Chondrocyte (in vitro differentiated cells): ENCODE results near the gene PDE5A. TPM values are rescaled to one million over a fixed set of nuclear protein-coding genes. Genes with fewer than 3 reads are reported as not detected.

ENCODE experiments used
- DNase-seq: peaks from one replicate; pipeline ENCODE4 v3.0.0; 2021; ENCODE audit warnings: mixed read lengths, low spot score
- H3K27ac Mint-ChIP-seq: one replicate; pipeline ENCODE4 v1.8.0; 2021; ENCODE audit warnings: mild to moderate bottlenecking, moderate library complexity, mixed read lengths; ENCODE audit not compliant: unreplicated experiment
- H3K27me3 Mint-ChIP-seq: 2 replicates; pipeline ENCODE4 v1.8.0; 2021; ENCODE audit warnings: low read depth, mixed read lengths
- H3K36me3 Mint-ChIP-seq: 2 replicates; pipeline ENCODE4 v1.8.0; 2021; ENCODE audit warnings: low read depth, mixed read lengths
- H3K4me1 Mint-ChIP-seq: 2 replicates; pipeline ENCODE4 v1.8.0; 2021; ENCODE audit warnings: low read depth, mild to moderate bottlenecking, mixed read lengths
- H3K4me3 Mint-ChIP-seq: one replicate; pipeline ENCODE4 v1.8.0; 2021; ENCODE audit warnings: mild to moderate bottlenecking, moderate library complexity, mixed read lengths; ENCODE audit not compliant: unreplicated experiment
- H3K9me3 Mint-ChIP-seq: 2 replicates; pipeline ENCODE4 v1.8.0; 2021; ENCODE audit warnings: low read depth, mixed read lengths
- total RNA-seq: library from RNA; stranded (reverse); gene quantifications from 3 replicates; pipeline ENCODE4 v1.2.1, GENCODE V29; 2021
- TF ChIP-seq, protein P1 (sequence below): fragments of 200-600 bp; sonication (generic); IDR thresholded peaks from 2 replicates; pipeline ENCODE4 v1.5.0; 2021; ENCODE audit warnings: antibody characterized with exemption, mild to moderate bottlenecking, moderate library complexity

Gene PDE5A
- total RNA-seq, 1 donor from 2014 or later, result 21.8 TPM

DNA sequence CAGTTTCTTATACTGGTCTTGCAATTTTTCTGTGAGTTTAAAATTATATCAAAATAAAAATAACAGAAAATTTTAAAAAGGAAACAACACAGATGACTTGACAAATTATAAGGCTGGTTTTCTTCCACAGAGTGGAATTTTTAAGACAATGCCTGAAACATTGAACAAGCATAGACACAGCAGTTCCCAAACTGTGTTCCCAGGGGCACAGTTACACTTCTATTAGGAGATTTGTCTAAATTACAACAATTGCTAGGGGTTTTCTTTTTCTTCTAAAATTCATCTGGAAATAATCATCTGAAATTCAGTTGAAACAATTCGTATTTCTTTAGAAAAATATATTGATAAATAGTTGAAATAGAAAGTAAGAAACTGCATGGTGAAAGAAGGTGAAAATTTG is 26.2 kb downstream of the PDE5A start:
- Mint-ChIP-seq H3K4me3 (no peak overlapping the region), H3K36me3 (peaks cover 21% of the 10 kb centered on the region), H3K27ac (no peak overlapping the region), H3K4me1 (peaks cover under 1% of the 10 kb centered on the region), H3K9me3 (peaks cover 9% of the 10 kb centered on the region), H3K27me3 (no peaks in the 10 kb centered on the region)
- no peak for DNase-seq
- TF ChIP-seq, protein P1, sequence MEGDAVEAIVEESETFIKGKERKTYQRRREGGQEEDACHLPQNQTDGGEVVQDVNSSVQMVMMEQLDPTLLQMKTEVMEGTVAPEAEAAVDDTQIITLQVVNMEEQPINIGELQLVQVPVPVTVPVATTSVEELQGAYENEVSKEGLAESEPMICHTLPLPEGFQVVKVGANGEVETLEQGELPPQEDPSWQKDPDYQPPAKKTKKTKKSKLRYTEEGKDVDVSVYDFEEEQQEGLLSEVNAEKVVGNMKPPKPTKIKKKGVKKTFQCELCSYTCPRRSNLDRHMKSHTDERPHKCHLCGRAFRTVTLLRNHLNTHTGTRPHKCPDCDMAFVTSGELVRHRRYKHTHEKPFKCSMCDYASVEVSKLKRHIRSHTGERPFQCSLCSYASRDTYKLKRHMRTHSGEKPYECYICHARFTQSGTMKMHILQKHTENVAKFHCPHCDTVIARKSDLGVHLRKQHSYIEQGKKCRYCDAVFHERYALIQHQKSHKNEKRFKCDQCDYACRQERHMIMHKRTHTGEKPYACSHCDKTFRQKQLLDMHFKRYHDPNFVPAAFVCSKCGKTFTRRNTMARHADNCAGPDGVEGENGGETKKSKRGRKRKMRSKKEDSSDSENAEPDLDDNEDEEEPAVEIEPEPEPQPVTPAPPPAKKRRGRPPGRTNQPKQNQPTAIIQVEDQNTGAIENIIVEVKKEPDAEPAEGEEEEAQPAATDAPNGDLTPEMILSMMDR, result no peak

DNA sequence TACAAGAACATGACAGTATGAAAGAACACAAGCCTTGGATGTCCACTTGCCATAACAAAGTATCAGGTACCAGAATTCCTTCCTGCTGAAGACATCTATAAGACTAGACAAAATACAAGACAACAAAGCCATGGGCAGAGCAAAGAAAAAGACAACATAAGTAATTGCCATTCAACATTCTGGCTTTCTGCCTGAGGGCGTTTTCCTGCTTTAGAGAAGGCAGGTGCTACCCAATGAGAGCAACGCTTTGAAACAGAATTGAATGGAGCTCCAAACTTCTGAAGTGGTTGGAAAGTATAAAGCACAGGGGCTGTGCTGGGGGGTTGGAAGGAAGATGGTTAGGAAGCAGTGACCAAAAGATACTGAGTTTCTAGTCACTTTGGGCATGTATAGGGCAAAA is 30.1 kb downstream of the PDE5A start:
- Mint-ChIP-seq H3K4me3 (no peak overlapping the region), H3K36me3 (peaks cover 17% of the 10 kb centered on the region), H3K27ac (no peak overlapping the region), H3K9me3 (peaks cover 9% of the 10 kb centered on the region), H3K27me3 (no peaks in the 10 kb centered on the region), H3K4me1 (peaks cover 7% of the 10 kb centered on the region)
- no peak for DNase-seq
- TF ChIP-seq, protein P1, result no peak

DNA sequence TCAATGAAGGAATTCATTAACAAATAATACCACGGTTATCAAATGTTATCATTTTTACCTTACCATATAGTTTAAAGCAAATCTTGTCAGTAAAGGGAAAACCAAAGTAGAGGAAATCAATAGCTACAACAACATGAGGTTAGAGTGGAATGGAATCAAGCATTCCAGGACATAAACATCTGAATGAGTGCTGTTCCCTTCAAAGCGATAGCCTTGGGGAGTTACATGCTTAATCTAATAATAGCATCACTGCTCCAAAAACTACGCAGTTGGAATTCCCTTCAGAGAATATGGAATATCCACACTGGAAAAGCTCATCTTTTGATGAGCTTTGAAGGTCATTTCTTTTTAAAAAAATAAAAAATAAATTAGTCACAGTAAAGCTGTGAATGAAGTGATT is 31.2 kb downstream of the PDE5A start:
- peaks cover 23% of the 10 kb centered on the region for H3K36me3 Mint-ChIP-seq

DNA sequence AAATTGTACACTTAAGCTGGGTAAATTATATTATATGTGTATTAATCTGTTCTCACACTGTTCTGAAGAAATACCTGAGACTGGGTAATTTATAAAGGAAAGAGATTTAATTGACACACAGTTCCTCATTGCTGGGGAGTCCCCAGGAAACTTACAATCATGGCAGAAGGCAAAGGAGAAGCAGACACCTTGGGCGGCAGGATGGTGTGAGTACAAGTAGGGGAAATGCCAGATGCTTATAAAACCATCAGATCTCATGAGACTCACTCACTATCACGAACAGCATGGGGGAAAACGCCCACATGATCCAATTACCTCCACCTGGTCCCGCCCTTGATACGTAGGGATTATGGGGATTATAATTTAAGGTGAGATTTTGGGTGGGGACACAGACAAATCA is 34.9 kb downstream of the PDE5A start:
- no peak overlapping the region for H3K4me3 Mint-ChIP-seq
- TF ChIP-seq, protein P1, result no peak
- peaks cover 7% of the 10 kb centered on the region for H3K4me1 Mint-ChIP-seq
- peaks cover 23% of the 10 kb centered on the region for H3K36me3 Mint-ChIP-seq
- H3K9me3 Mint-ChIP-seq, result peaks cover 4% of the 10 kb centered on the region
- H3K27me3 Mint-ChIP-seq, result no peaks in the 10 kb centered on the region
- DNase-seq, result no peak
- no peak overlapping the region for H3K27ac Mint-ChIP-seq

More for the DNA sequence above, 31.2 kb downstream of the PDE5A start:
- peaks cover 9% of the 10 kb centered on the region for H3K9me3 Mint-ChIP-seq
- TF ChIP-seq, protein P1, result no peak
- no peaks in the 10 kb centered on the region for H3K27me3 Mint-ChIP-seq
- no peak for DNase-seq
- H3K4me1 Mint-ChIP-seq, result peaks cover 7% of the 10 kb centered on the region
- H3K4me3 Mint-ChIP-seq, result no peak overlapping the region
- H3K27ac Mint-ChIP-seq, result no peak overlapping the region

DNA sequence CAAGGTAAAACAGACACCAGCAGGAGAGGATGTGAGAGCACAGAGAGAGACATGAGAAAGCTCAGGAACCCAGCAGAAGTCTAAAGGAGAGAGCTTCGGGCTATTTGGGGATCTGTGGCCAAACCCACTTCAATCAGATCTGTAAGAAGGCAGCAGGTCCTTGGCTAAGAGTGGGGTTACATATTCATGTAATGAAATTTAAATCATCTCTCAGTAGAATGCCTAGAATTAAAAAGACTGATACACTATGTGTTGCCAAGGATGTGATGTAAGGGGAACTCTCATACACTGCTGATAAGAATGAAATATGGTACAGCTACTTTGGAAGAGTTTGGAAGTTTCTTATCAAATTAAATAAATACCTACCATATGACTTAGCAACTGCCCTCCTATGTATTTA is 35.8 kb downstream of the PDE5A start:
- no peak overlapping the region for H3K27ac Mint-ChIP-seq
- H3K4me1 Mint-ChIP-seq, result peaks cover 7% of the 10 kb centered on the region

More for the DNA sequence above, 35.8 kb downstream of the PDE5A start:
- no peaks in the 10 kb centered on the region for H3K27me3 Mint-ChIP-seq
- TF ChIP-seq, protein P1, result no peak
- H3K36me3 Mint-ChIP-seq, result peaks cover 17% of the 10 kb centered on the region
- H3K4me3 Mint-ChIP-seq, result no peak overlapping the region
- no peaks in the 10 kb centered on the region for H3K9me3 Mint-ChIP-seq
- no peak for DNase-seq
